DOHH2 (cell line): Measurements from ENCODE around the gene ATP2A3.

Experiments
- CTCF ChIP-seq: fragments of 200-600 bp; sonication (generic); IDR thresholded peaks from one replicate; pipeline ENCODE4 v1.5.1; 2014; ENCODE audit warnings: antibody characterized with exemption, mild to moderate bottlenecking, low read depth, low read length; ENCODE audit not compliant: poor library complexity, severe bottlenecking
- EZH2phosphoT487 ChIP-seq: fragments of 200-600 bp; sonication (generic); IDR thresholded peaks from 2 replicates; pipeline ENCODE4 v1.6.1; 2017; ENCODE audit warnings: borderline replicate concordance, mild to moderate bottlenecking, antibody characterized with exemption, low read length, moderate library complexity, mixed read lengths

- no peak for TF ChIP-seq CTCF
- TF ChIP-seq EZH2phosphoT487 = no peak
Observed at GRCh38 chr17:3891626-3892094, 72.6 kb downstream of the ATP2A3 start.
